Mucosa of descending colon (tissue), 3 donors: ENCODE measurements around the gene PHF21A. TPM values are rescaled to one million over a fixed set of nuclear protein-coding genes. Genes with fewer than 3 reads are reported as not detected.

Experiments used
- ATAC-seq: fragments of 200-7000 bp; cut with Tn5 transposase; one replicate; pipeline ENCODE4 v1.9.1; 2020; ENCODE audit warnings: mild to moderate bottlenecking, moderate library complexity
- DNase-seq, 3 donors: peaks; one replicate each; pipeline ENCODE4 v3.0.0-alpha.2; 2020
- H3K36me3 ChIP-seq: fragments of 200-600 bp; one replicate; pipeline ENCODE4 v1.8.0; 2021; ENCODE audit warnings: low read depth, mild to moderate bottlenecking
- H3K4me1 ChIP-seq: fragments of 200-600 bp; one replicate; pipeline ENCODE4 v1.8.0; 2021; ENCODE audit warnings: low read depth, mild to moderate bottlenecking
- H3K4me3 ChIP-seq: fragments of 200-600 bp; one replicate; pipeline ENCODE4 v1.8.0; 2021; ENCODE audit warnings: mild to moderate bottlenecking
- H3K9me3 ChIP-seq: fragments of 200-600 bp; one replicate; pipeline ENCODE4 v1.8.0; 2021; ENCODE audit warnings: mild to moderate bottlenecking
- intact Hi-C, 2 donors: fragments of 100-400 bp; cut with DNase I in 1 of 2; cut with micrococcal nuclease in 1 of 2; formaldehyde crosslinking; loops; one replicate each; pipeline versions ENCODE4 v1.11.0 to v1.11.1; 2022; cut with DNase I, micrococcal nuclease
- total RNA-seq, 3 donors: library from RNA; stranded (reverse); fragmentation: NEBNext Ultra II Directional in 2 of 3; extraction: Animal tissue kit (Norgen Biotek cat#: 25700) in 2 of 3; gene quantifications; one replicate each; pipeline versions ENCODE4 v1.2.1 to v1.2.4, GENCODE V29; 2021 to 2023
- TF ChIP-seq, protein P1 (sequence below): fragments of 200-600 bp; IDR thresholded peaks from one replicate; pipeline ENCODE4 v1.8.0; 2022; ENCODE audit warnings: antibody characterized with exemption, mild to moderate bottlenecking
- donor health status: DM: no; HTN: no; CAD: no; lungs with moderate emphysema.
- donor health status: DM: no; HTN: no; CAD: no.
- donor health status: DM: no; HTN: yes; CAD: no.

Gene PHF21A
- total RNA-seq, 3 donors from 2014 or later, result 20.3 to 78.1 (median 23.3) TPM

DNA sequence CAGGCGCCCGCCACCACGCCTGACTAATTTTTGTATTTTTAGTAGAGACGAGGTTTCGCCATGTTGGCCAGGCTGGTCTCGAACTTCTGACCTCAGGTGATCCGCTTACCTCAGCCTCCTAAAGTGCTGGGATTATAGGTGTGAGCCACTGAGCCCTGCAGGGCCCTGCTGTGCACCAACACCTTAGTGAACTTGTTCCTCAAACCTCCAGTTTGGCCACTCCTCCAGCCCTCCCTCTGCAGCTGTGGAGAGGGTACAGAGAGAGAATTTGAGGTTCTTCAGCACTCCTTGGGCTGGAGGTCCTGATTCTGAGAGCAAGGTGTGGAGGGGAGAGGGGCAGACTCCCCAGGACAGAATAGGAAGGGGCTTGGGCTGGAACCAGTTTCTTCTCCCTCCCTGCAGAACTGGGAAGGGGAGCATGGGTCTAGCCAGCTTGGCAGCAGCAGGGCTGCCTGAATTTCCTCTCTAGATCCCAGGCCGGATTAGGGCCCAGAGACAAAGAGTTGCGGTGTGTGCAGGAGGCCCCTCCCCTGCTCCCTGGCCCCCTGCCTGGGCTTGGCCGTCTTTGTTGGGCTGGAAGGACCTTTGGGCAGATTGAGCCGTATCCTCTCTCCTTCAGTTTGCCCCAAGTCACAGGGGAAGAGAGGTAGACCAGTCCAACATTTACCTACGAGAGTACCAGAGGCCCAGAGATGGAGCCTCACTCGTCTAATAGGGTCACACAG lies 201.3 kb downstream of the PHF21A start:
- intact Hi-C loops, result no loop called here
- H3K4me3 ChIP-seq, result no peak overlapping the region
- ATAC-seq, result no peak
- TF ChIP-seq, protein P1, sequence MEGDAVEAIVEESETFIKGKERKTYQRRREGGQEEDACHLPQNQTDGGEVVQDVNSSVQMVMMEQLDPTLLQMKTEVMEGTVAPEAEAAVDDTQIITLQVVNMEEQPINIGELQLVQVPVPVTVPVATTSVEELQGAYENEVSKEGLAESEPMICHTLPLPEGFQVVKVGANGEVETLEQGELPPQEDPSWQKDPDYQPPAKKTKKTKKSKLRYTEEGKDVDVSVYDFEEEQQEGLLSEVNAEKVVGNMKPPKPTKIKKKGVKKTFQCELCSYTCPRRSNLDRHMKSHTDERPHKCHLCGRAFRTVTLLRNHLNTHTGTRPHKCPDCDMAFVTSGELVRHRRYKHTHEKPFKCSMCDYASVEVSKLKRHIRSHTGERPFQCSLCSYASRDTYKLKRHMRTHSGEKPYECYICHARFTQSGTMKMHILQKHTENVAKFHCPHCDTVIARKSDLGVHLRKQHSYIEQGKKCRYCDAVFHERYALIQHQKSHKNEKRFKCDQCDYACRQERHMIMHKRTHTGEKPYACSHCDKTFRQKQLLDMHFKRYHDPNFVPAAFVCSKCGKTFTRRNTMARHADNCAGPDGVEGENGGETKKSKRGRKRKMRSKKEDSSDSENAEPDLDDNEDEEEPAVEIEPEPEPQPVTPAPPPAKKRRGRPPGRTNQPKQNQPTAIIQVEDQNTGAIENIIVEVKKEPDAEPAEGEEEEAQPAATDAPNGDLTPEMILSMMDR, result no peak
- H3K36me3 ChIP-seq, result no peaks in the 10 kb centered on the region
- H3K4me1 ChIP-seq, result peaks cover 26% of the 10 kb centered on the region
- peak in 2 of 3 donors; percentile 25 to 46 for DNase-seq
- no peaks in the 10 kb centered on the region for H3K9me3 ChIP-seq

DNA sequence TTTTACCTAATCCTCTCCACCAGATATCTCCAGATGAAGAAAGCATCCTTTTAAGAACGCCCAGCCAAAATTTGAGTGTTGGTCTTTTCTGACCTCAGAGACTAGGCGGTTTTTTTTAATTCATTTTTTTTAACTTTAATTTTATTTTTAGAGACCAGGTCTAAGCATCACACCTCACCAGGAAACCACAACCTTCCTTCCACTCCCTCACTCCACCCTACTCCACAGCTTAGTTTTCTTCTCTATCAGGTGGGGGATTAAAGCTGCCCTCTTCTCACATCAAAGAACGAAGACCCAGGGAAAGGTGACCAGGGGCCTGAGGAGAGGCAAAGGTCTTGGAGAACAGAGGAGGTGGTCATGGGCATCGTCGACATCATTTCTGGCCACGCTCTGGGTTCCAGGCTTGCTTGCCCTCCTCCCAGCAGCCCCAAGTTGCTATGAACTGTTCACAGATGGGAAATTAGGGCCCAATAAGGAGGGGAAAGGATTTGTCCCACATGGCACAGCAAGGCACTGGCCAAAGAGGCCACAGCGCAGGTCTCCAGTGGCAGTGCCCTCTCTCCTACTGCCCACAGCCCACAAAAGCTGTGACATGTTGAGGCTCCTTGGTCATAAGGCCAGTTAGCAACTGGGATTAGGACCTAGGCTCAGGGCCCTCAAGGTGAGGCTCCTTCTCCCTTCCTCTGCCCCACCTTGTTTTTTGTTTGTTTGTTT lies 202.1 kb downstream of the PHF21A start:
- no peak for ATAC-seq
- DNase-seq, result peak in 2 of 3 donors; percentile 26 to 40
- intact Hi-C loops, result no loop called here
- H3K36me3 ChIP-seq, result no peaks in the 10 kb centered on the region
- peaks cover 26% of the 10 kb centered on the region for H3K4me1 ChIP-seq
- TF ChIP-seq, protein P1, result no peak
- H3K9me3 ChIP-seq, result no peaks in the 10 kb centered on the region
- H3K4me3 ChIP-seq, result no peak overlapping the region

DNA sequence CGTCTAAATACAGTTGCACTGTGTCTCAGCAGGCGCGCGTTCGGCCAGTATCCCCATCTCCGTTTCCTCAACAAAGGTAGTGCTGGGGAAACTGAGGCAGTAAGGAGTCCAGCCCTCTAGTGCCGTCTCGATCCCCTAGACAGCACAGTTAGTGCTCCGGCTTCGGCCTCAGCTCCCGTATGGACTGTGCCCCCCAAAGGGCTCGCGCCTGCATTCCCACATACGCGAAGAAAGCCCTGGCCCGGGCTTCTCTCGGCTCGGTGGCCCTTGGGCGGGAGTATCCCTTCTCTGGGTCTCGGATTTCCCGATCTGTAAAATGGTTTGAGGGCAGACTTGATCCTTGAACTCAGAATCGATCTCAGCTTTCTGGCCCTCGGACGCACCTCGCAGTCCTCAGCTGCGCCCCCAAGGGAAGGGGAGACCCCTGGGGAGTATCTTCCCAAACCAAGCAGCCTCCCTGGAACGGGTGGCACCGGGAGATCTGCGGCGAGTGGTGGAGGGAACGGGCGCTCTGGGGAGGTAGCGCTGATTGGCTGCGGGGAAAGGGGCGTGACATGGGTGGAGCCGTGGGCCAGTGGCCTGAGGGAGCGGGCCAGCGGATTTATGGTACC lies 202.8 kb downstream of the PHF21A start:
- H3K9me3 ChIP-seq, result no peaks in the 10 kb centered on the region
- intact Hi-C loops, result no loop called here
- DNase-seq (peak; percentile 88 to 92 (median 90)), ATAC-seq (peak; percentile 71)
- H3K4me1 ChIP-seq, result peaks cover 26% of the 10 kb centered on the region
- TF ChIP-seq, protein P1, result no peak
- H3K4me3 ChIP-seq, result peak overlapping the region; percentile 69
- peaks cover 4% of the 10 kb centered on the region for H3K36me3 ChIP-seq

DNA sequence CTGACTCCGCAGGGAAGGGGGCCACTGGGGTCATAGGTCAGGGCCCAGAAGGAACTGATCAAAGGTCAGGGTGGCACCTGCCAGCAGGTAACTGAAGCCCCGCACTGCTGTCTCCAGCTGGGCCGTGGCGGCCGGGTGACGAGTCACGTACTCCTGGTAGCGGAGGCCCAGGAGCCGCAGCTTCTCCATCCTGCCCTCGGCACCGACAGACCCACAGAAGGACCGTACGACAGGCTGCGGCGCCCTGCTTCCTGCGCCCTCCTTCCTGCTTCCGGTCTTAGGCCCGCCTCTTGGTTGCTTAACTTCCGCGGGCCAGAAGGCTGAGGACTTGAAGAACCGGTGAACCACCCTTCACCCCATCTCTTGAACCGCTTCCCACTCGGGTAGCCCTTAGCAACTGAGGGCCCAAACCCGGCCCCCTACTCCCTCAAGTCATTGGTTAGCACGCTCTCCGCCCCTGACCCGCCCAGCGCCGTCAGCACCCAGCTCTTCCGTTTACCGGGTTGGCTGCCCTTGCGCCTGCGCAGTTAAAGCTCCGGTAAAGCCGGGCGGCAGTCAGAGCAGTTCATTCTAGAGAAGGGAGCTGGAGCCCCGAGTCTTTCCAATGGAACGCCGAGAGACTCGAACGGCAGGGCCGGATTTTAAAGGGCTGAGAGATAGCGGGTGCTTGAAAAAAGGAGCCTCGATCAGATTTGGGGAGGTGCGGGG lies 203.5 kb downstream of the PHF21A start, which contains the start of gene PEX16:
PEX16 (minus strand) TSS at position 255 of the 708 bp plus-strand sequence; CDS start at position 189, 66 bp downstream.
- intact Hi-C loops, result no loop called here
- peak; percentile 94 to 99 (median 96) for DNase-seq
- peaks cover 4% of the 10 kb centered on the region for H3K36me3 ChIP-seq
- no peaks in the 10 kb centered on the region for H3K9me3 ChIP-seq
- H3K4me3 ChIP-seq, result peak within 1 kb of the TSS; percentile 69
- H3K4me1 ChIP-seq, result peaks cover 23% of the 10 kb centered on the region
- ATAC-seq, result peak; percentile 87
- TF ChIP-seq, protein P1, result no peak

DNA sequence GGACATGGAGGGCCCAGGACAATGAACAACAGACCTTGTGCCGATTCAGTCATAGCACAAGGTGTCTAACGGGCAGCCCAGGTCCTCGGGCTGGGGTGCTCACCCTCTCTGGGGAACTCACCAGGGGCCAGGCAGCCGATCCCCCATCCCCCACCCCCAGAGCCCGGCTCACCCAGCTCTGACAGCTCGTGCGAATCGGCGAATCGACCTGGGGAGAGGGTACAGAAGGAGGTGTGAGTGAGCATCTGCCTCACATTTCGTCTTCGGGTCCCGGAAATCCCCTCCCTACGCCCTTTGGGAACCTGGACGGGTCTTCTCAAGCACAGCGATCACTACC lies 204.0 kb downstream of the PHF21A start:
- ATAC-seq (no peak), DNase-seq (no peak)
- TF ChIP-seq, protein P1, result no peak
- H3K9me3 ChIP-seq, result no peaks in the 10 kb centered on the region
- H3K4me1 ChIP-seq, result peaks cover 18% of the 10 kb centered on the region
- H3K36me3 ChIP-seq, result peaks cover 4% of the 10 kb centered on the region
- peak overlapping the region; percentile 69 for H3K4me3 ChIP-seq
- intact Hi-C loops, result no loop called here
